Motor neuron (in vitro differentiated cells): ENCODE measurements around the gene P2RX2. TPM values are rescaled to one million over a fixed set of nuclear protein-coding genes. Genes with fewer than 3 reads are reported as not detected.
A peak's percentile ranks its signal among the peaks of the same experiment; 100 is the strongest.

Source experiments
- ATAC-seq, 8 experiments: fragments of 200-7000 bp; cut with Tn5 transposase; replicated peaks in 6 of 8; 2 replicates each; pipeline ENCODE4 v1.8.0; 2021; ENCODE audit warnings: mild to moderate bottlenecking in 8 of 8, moderate library complexity in 8 of 8
- H3K27ac ChIP-seq, 2 donors: fragments of 250-450 bp; sonication (Bioruptor Pico); 2 replicates each; pipeline ENCODE4 v1.9.0; 2021; ENCODE audit warnings: antibody characterized with exemption in 2 of 2, mild to moderate bottlenecking in 2 of 2, moderate library complexity in 1 of 2
- H3K4me1 ChIP-seq, 2 donors: fragments of 250-450 bp; sonication (Bioruptor Pico); replicated peaks in 1 of 2; 2 replicates each; pipeline ENCODE4 v1.6.1; 2021; ENCODE audit warnings: antibody characterized with exemption in 2 of 2, mild to moderate bottlenecking in 2 of 2, moderate library complexity in 1 of 2
- H3K4me3 ChIP-seq, 5 donors: fragments of 250-450 bp; sonication (Bioruptor Pico); 2 replicates each; pipeline ENCODE4 v1.9.0; 2021; ENCODE audit warnings: antibody characterized with exemption in 5 of 5, mild to moderate bottlenecking in 5 of 5, moderate library complexity in 4 of 5
- WGBS, 10 experiments: fragments of 450-650 bp; shearing (Covaris generic); methylation state at CpG; one replicate each; pipeline ENCODE4 v1.0.0; 2022; 5-methylcytosine and 5-hydroxymethylcytosine counted together
- in situ Hi-C, 9 experiments: fragments of 400-800 bp; cut with MboI; loops; one replicate each; pipeline ENCODE4 v1.15.0; 2021; ENCODE audit warnings: low sequenced_read_pairs in 9 of 9, low pct_unique_long_range_greater_than_20kb in 2 of 9; ENCODE audit not compliant: unreplicated experiment in 9 of 9
- total RNA-seq, 8 experiments: library from RNA; unstranded; fragments of 300-600 nt; gene quantifications; 2 replicates each; pipeline versions ENCODE4 v1.2.3 to v1.2.4, GENCODE V29; 2022

Gene P2RX2
- total RNA-seq, 8 experiments from 2014 or later: 0.13 to 0.62 (median 0.17) TPM; not detected in 4

DNA sequence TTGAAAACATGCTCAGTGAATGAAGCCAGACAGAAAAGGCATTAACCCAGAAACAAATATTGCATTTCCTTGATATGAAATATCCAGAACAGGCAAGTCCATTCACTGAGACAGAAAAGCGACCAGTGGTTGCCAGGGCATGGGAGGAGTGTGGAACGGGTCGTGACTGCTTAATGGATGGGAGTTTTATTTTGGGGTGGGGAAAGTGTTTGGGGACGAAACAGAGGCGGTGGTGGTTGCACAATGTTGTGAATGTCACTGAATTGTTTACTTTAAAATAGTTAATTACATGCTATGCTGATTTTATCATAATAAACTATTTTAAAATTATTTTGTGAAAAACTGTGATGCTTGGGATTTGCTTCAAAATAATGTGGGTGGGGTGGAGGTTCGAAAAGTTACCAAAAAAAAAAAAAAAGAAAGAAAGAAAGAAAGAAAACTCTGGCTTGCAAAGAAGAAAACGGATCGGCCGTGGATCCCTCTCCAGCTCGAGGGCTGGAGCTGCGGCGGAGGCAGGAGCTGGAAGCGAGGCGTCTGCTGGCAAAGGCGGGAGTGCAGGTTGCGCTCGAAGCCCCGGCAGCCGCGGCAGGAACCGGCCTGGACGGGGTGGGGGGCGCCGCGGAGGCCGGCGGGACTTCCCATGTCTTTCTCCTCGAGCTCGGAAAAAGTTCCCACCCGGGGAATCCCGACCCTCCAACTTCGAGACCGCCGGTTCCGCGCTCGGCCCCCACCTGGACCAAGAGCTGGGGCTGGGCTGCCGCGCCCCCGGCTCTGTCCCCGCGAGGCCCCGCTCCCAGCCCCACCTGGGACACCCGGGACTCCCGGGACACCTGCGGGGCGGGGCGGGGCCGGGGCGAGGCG, 524 bp upstream of the P2RX2 start:
- H3K4me1 ChIP-seq: peaks cover 7 to 11% of the 10 kb centered on the region in 2 donors
- in situ Hi-C loops: loop anchor here in 3 of 9 experiments (25.0 kb wide), 2 partner anchors 206 to 456 kb away; no protein-coding TSS in a partner anchor
- WGBS, 10 experiments: 1 to 67% (median 12%) methylated on average over 1 to 25 of the region's 51 CpGs
- peak overlapping the region; percentile 10 to 17 (median 15) for H3K4me3 ChIP-seq
- H3K27ac ChIP-seq: no peak overlapping the region
- ATAC-seq: peak in 3 of 8 experiments; percentile 2 to 17 (median 8)

DNA sequence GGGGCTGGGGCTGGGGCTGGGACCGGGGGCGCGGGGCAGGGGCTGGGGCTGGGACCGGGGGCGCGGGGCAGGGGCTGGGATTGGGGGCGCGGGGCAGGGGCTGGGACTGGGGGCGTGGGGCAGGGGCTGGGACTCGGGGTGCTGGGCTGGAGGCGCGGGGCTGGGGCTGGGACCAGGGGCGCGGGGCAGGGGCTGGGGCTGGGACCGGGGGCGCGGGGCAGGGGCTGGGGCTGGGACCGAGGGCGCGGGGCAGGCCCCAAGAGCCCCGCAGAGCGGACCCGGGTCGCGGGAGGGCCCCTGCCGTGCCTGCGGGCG, 452 bp downstream of the P2RX2 start:
- Histone ChIP-seq H3K27ac (no peak overlapping the region), H3K4me3 (no peak overlapping the region), H3K4me1 (peaks cover 7 to 15% of the 10 kb centered on the region in 2 donors)
- WGBS, 10 experiments: no CpG with 5 or more reads among the region's 28 CpGs
- no peak for ATAC-seq
- in situ Hi-C loops: loop anchor here in 3 of 9 experiments (25.0 kb wide), 2 partner anchors 207 to 457 kb away; no protein-coding TSS in a partner anchor

DNA sequence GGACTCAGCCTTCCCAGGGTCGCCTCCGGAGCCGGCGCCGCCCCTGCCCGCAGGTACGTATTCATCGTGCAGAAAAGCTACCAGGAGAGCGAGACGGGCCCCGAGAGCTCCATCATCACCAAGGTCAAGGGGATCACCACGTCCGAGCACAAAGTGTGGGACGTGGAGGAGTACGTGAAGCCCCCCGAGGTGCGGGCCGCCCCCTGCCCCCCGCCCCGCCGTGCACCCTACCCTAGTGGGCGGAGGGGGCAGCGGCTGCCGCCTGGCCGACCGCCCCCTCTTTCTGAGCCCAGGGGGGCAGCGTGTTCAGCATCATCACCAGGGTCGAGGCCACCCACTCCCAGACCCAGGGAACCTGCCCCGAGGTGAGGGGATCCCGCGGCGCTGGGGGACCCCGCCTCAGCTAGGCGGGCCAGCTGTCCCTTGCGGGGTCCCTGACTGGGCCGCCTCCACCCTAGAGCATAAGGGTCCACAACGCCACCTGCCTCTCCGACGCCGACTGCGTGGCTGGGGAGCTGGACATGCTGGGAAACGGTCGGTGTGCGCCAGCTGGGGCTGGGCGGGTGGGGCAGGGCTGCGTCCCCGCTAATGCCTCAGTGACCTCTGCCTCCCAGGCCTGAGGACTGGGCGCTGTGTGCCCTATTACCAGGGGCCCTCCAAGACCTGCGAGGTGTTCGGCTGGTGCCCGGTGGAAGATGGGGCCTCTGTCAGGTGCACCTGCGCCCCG, 973 bp downstream of the P2RX2 start:
- Histone ChIP-seq H3K4me1 (peaks cover 7 to 15% of the 10 kb centered on the region in 2 donors), H3K4me3 (no peak overlapping the region), H3K27ac (no peak overlapping the region)
- 20 to 40% methylated on average over 1 to 7 of the region's 53 CpGs; no CpG with 5 or more reads in 8 of the 10 experiments for WGBS, 10 experiments
- in situ Hi-C loops: loop anchor here in 3 of 9 experiments (25.0 kb wide), 2 partner anchors 207 to 457 kb away; no protein-coding TSS in a partner anchor
- ATAC-seq: no peak

DNA sequence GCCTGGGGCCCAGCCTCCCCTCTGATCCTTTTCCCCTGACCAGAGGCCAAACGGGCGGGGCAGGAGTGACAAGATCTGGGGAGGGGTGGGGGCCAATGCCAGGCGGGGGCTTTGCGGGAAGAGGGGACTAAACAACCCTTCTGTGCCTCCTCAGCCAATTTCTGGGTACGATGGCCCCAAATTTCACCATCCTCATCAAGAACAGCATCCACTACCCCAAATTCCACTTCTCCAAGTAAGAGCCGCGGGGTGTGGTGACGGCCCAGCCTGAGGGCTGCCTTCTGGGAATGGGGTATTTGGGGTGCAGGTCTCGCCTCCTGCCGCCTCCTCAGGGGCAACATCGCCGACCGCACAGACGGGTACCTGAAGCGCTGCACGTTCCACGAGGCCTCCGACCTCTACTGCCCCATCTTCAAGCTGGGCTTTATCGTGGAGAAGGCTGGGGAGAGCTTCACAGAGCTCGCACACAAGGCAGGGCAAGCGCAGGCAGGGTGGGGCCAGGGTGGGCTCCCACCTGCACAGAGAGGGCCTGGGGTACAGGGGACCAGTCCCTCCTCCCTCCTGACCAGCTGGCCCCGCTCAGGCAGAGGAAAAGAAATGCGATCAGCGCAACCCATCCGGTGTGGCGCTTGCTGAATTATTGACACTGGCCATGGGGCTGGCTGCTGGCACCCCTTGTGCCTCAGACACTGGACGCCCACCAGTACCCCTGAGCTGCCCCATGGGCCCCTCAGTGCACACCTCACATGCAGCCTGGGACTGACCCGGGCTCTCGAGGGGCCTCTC, 1.7 kb downstream of the P2RX2 start:
- ATAC-seq: peak in 1 of 8 experiments; percentile 5
- in situ Hi-C loops: loop anchor here in 3 of 9 experiments (25.0 kb wide), 2 partner anchors 208 to 458 kb away; no protein-coding TSS in a partner anchor
- no peak overlapping the region for H3K4me3 ChIP-seq
- no peak overlapping the region for H3K27ac ChIP-seq
- H3K4me1 ChIP-seq: peaks cover 7 to 15% of the 10 kb centered on the region in 2 donors
- 0 to 55% (median 40%) methylated on average over 1 to 5 of the region's 29 CpGs; no CpG with 5 or more reads in 5 of the 10 experiments for WGBS, 10 experiments

DNA sequence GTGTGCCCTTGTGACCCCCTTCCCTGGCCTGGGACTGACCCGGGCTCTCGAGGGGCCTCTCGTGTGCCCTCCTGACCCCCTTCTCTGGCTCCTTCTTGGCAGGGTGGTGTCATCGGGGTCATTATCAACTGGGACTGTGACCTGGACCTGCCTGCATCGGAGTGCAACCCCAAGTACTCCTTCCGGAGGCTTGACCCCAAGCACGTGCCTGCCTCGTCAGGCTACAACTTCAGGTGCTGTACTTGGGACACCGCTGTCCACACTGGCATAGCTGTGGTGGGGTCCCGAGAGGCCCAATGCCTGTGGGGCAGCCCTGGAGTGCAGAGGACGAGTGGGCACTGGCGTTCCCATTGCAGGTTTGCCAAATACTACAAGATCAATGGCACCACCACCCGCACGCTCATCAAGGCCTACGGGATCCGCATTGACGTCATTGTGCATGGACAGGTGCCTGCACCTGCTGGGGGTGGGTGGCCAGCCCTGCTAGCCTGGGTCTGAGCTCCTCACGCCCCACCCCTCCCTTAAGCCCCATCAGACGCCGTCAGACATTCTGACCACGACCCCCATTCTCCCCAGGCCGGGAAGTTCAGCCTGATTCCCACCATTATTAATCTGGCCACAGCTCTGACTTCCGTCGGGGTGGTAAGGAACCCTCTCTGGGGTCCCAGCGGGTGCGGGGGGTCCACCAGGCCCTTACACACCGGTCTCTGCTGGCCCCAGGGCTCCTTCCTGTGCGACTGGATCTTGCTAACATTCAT, 2.5 kb downstream of the P2RX2 start:
- in situ Hi-C loops: loop anchor here in 3 of 9 experiments (25.0 kb wide), 2 partner anchors 209 to 459 kb away; no protein-coding TSS in a partner anchor
- WGBS, 10 experiments: 47 to 92% methylated on average over 3 to 4 of the region's 28 CpGs; no CpG with 5 or more reads in 8 of the 10 experiments
- Histone ChIP-seq H3K4me3 (no peak overlapping the region), H3K4me1 (peaks cover 7 to 15% of the 10 kb centered on the region in 2 donors), H3K27ac (no peak overlapping the region)
- ATAC-seq: no peak

DNA sequence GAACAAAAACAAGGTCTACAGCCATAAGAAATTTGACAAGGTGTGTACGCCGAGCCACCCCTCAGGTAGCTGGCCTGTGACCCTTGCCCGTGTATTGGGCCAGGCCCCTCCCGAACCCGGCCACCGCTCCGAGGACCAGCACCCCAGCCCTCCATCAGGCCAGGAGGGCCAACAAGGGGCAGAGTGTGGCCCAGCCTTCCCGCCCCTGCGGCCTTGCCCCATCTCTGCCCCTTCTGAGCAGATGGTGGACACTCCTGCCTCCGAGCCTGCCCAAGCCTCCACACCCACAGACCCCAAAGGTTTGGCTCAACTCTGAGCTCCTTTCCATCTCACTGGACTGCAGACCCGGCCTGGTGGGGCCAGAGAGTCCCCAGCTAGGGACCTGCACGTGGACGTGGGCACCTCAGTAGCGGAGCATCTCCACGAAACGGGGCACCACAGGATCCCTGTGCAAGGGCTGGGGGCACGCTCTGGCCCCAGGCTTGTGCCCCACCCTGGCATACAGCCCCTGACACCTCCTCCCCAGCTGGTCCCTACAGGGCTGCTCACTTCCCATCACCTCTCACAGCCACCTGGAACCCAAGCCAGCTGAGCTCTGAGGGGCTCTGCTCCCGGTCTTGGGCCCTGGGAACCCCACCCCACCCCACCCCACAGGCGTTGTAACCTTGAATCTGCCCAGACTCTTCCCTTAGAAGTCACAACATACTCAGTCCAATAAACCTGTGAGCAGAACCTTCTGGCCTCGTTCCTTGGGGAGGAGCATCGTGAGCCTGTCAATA, 3.3 kb downstream of the P2RX2 start:
- WGBS, 10 experiments: 32 to 100% (median 80%) methylated on average over 1 to 8 of the region's 21 CpGs; no CpG with 5 or more reads in 5 of the 10 experiments
- in situ Hi-C loops: loop anchor here in 3 of 9 experiments (25.0 kb wide), 2 partner anchors 210 to 460 kb away; no protein-coding TSS in a partner anchor
- no peak for ATAC-seq
- H3K4me1 ChIP-seq: peaks cover 7 to 15% of the 10 kb centered on the region in 2 donors
- no peak overlapping the region for H3K4me3 ChIP-seq
- H3K27ac ChIP-seq: no peak overlapping the region

DNA sequence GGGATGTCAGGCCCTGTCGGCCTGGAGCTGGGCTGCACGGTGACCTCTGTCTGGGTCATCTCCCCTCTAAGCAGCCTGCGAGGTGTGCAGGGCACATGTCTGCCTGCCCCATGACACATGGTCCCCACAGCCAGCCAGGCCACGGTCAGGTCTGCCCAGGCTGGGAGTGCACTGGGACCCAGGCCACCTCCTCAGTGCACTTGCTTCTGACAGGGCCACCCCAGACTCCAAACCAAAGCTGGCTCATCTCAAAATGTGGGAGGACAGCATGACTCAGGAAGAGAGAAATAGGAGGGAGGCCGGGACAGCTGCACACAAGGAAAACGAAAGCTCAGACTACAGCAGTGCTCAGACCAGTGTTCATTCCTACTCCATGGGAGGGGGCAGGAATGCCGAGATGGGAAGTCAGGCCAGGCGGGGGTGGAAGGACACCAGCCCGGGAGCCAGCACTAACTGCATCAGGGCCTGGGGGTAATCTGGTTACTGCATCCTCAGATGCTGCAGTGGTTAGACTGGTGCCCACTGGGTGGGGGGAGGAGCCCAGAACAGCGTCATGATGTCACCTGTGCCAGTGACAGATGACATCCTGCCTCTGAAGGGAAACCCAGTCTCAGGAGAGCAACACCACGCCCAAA, 4.0 kb downstream of the P2RX2 start:
- ATAC-seq: peak; percentile 4 to 87 (median 68)
- in situ Hi-C loops: loop anchor here in 3 of 9 experiments (25.0 kb wide), 2 partner anchors 210 to 460 kb away; no protein-coding TSS in a partner anchor
- WGBS, 10 experiments: 0 to 100% (median 36%) methylated on average over 1 to 3 of the region's 11 CpGs; no CpG with 5 or more reads in 4 of the 10 experiments
- H3K4me3 ChIP-seq: no peak overlapping the region
- no peak overlapping the region for H3K27ac ChIP-seq
- peaks cover 7 to 15% of the 10 kb centered on the region in 2 donors for H3K4me1 ChIP-seq

DNA sequence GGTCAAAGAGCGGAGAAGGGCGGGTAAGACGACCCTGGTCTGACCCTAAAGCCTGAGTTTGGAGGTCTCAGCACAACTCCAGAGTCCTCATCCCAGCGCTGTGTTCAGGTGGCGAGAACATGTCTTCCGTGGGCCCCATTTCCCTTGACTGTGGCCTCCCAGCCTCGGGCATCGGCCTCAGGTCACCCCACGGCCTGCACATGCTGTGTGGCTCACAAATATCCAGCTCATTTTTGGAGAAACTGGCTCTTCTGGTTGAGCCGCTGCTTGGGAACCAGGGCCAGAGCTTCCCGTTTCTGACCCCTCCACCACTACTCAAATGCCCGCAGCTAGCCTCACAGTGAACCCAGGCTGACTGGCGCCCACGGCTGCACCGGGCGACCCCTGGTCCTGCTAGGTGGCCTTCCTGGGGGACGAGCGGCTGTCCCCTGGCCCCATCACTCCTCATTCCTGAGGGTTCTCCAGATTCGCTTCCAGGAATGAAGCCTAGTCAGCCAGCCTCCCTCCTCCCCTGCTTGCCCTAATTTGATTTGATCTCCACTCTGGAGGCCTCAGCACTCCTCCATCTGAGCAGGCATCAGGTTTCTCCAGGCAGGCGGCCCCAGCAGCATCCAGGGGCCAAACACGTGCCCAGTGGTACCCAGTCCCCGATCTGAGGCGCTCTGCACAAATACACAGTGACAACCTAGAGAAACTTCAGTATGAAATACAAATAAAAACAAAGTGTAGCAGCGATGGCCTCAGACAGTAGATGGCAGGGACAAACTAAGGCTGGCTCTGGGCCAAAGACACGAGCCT, 4.7 kb downstream of the P2RX2 start:
- 59 to 92% (median 73%) methylated on average over 1 to 13 of the region's 25 CpGs; no CpG with 5 or more reads in 4 of the 10 experiments for WGBS, 10 experiments
- H3K27ac ChIP-seq: peak overlapping the region in 1 of 2 donors; percentile 19
- in situ Hi-C loops: loop anchor here in 3 of 9 experiments (25.0 kb wide), 2 partner anchors 211 to 461 kb away; no protein-coding TSS in a partner anchor
- H3K4me3 ChIP-seq: no peak overlapping the region
- no peak for ATAC-seq
- peaks cover 7 to 14% of the 10 kb centered on the region in 2 donors for H3K4me1 ChIP-seq

DNA sequence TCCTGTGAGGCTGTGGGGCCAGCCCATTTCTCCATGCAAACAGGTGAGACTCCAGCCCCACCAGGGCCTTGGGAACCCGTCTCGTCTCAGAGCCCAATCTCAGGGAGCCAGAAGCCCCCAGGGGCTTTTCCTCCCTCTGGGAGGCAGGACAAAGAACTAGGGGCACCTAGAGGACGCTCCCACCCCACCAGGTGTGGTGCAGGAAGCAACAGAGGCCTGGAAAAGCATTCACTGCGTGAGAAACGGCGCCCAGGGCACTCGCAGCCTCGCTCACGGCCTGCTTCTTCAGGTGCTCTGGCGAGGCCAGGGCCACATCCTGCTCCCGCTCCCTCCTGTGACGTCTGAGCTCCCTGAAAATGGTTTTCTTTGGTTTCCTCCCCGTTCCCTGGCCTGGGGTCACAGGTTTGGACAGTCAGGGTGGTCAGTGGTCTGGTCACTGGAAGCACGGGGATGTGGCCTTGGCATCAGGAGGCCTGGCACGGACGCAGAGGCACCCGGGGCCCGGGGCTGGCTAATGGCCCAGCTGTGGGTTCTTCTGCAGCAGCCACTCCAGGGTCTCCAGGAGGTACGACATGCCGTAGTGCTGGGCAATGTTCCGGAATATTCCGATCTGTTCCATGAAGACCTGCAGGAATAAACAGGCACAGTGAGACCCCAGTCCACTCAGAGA, 5.7 kb downstream of the P2RX2 start:
- in situ Hi-C loops: loop anchor here in 3 of 9 experiments (25.0 kb wide), 2 partner anchors 212 to 462 kb away; no protein-coding TSS in a partner anchor
- no peak for ATAC-seq
- 80 to 100% (median 95%) methylated on average over 1 to 15 of the region's 22 CpGs; no CpG with 5 or more reads in 4 of the 10 experiments for WGBS, 10 experiments

More for the DNA sequence above, 5.7 kb downstream of the P2RX2 start:
- no peak overlapping the region for H3K4me3 ChIP-seq
- H3K4me1 ChIP-seq: peaks cover 7 to 12% of the 10 kb centered on the region in 2 donors
- no peak overlapping the region for H3K27ac ChIP-seq
